Endothelial cell of umbilical vein (primary cell): ENCODE data around the gene TCP11L2.

ENCODE experiments used
- CTCF ChIP-seq, 2 donors: IDR thresholded peaks; 1 replicate in 1 of 2; 2 replicates in 1 of 2; pipeline ENCODE4 v1.5.1; 2011; ENCODE audit warnings: low read length in 2 of 2, mild to moderate bottlenecking in 2 of 2, moderate library complexity in 2 of 2, control low read depth in 1 of 2, inconsistent platforms in 1 of 2, low read depth in 1 of 2; ENCODE audit not compliant: insufficient read depth in 1 of 2; ENCODE audit errors: extremely low read depth in 1 of 2
- EZH2 ChIP-seq: IDR thresholded peaks from 2 replicates; pipeline ENCODE4 v1.6.1; 2012; ENCODE audit warnings: borderline replicate concordance, low read depth, mild to moderate bottlenecking, moderate library complexity, low read length, inconsistent platforms; ENCODE audit not compliant: severe bottlenecking
- JUN ChIP-seq: IDR thresholded peaks from 2 replicates; pipeline ENCODE4 v1.6.1; 2011; ENCODE audit warnings: borderline replicate concordance, low read depth; ENCODE audit not compliant: insufficient read length, insufficient read depth
- MAX ChIP-seq: IDR thresholded peaks from 2 replicates; pipeline ENCODE4 v1.6.1; 2011; ENCODE audit not compliant: insufficient read depth, insufficient read length
- MYC ChIP-seq: IDR thresholded peaks from one replicate; pipeline ENCODE4 v1.6.1; 2011; ENCODE audit warnings: mild to moderate bottlenecking, low read depth, low read length
- POLR2A ChIP-seq: IDR thresholded peaks from 2 replicates; pipeline ENCODE4 v1.6.1; 2012; ENCODE audit warnings: low read depth, mild to moderate bottlenecking, control low read depth, low read length
- POLR2AphosphoS5 ChIP-seq: IDR thresholded peaks from 2 replicates; pipeline ENCODE4 v1.6.1; 2012; ENCODE audit warnings: low read depth, mild to moderate bottlenecking, control low read depth, low read length, moderate library complexity; ENCODE audit not compliant: insufficient read depth

- TF ChIP-seq MYC (no peak), CTCF (IDR thresholded peaks at IDR 0.05; ENCODE audit: extremely low read depth in 1 of 2, insufficient read depth in 1 of 2, low read depth in 1 of 2, low read length in 2 of 2) (no peak), POLR2A (no peak), POLR2AphosphoS5 (no peak), EZH2 (no peak), MAX (no peak), JUN (no peak)
Observed at GRCh38 chr12:106362971-106363370, 60.4 kb downstream of the TCP11L2 start.
